ENCODE data around the gene PPA1. TPM values are rescaled to one million over a fixed set of nuclear protein-coding genes. Genes with fewer than 3 reads are reported as not detected.
"Not testable (repeated sequence)": the region's sequence is repeated elsewhere in the genome, so short reads cannot be mapped to it uniquely, and the experiment has no call there.

Gene PPA1
- total RNA-seq, 1 donor from 2014 or later, result 405 TPM

DNA sequence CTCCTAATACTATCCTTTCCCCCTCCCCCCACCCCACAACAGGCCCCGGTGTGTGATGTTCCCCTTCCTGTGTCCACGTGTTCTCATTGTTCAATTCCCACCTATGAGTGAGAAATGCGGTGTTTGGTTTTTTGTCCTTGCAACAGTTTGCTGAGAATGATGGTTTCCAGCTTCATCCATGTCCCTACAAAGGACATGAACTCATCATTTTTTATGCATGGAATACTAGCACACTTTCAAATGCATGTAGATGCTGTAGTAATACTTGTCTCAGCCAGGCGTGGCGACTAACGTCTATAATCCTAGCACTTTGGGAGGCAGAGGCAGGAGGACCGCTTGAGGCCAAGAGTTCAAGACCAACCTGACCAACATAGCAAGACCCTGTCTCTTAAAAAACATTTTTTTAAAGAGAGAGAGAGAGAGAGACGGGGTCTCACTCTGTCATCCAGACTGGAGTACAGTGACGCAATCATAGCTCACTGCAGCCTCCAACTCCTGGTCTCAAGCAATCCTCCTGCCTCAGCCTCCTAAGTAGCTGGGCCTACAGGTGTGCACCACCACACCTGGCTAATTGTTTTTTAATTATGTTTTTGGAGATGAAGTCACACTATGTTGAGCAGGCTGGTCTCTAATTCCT, 10.3 kb downstream of the PPA1 start:
- intact Hi-C loops (cut with micrococcal nuclease); H3K27me3 Mint-ChIP-seq (ENCODE audit: low read depth); H3K9me3 Mint-ChIP-seq; DNase-seq (ENCODE audit: low spot score); H3K4me3 Mint-ChIP-seq (ENCODE audit: low read depth): not testable (repeated sequence)
- Mint-ChIP-seq H3K36me3 (ENCODE audit: low read depth) (peaks cover 46% of the 10 kb centered on the region), H3K4me1 (ENCODE audit: low read depth) (peaks cover 39% of the 10 kb centered on the region), H3K27ac (peak overlapping the region; percentile 58)

- Mint-ChIP-seq H3K36me3 (ENCODE audit: low read depth) (peaks cover 45% of the 10 kb centered on the region), H3K4me1 (ENCODE audit: low read depth) (peaks cover 39% of the 10 kb centered on the region), H3K27me3 (ENCODE audit: low read depth) (no peaks in the 10 kb centered on the region), H3K4me3 (ENCODE audit: low read depth) (no peak overlapping the region), H3K27ac (no peak overlapping the region), H3K9me3 (no peaks in the 10 kb centered on the region)
- intact Hi-C loops (cut with micrococcal nuclease), result no loop called here
- no peak for DNase-seq (ENCODE audit: low spot score)
These were observed 10.9 kb downstream of the PPA1 start for GRCh38 chr10:70222340-70222794.

DNA sequence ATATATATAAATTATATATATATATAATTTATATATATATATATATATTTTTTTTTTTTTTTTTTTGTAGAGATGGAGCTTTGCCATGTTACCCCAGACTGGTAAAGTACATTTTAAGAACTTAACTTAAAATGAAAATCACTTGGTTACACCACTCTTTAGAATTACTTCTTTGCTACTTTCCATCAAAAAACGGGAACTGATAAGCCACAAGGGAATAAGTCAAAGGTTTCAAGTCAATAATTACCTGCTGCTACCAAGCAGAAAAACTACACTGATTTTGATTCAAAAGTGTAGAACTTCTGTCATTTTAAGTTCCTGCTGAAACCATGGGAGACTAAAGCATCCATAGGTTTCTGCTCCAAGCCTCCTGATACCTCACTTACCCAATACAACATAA, 12.2 kb downstream of the PPA1 start:
- no peak for DNase-seq (ENCODE audit: low spot score)
- peak overlapping the region; percentile 60 for H3K4me3 Mint-ChIP-seq (ENCODE audit: low read depth)
- H3K9me3 Mint-ChIP-seq, result no peaks in the 10 kb centered on the region
- H3K27me3 Mint-ChIP-seq (ENCODE audit: low read depth), result no peaks in the 10 kb centered on the region
- H3K27ac Mint-ChIP-seq, result no peak overlapping the region
- peaks cover 32% of the 10 kb centered on the region for H3K4me1 Mint-ChIP-seq (ENCODE audit: low read depth)
- H3K36me3 Mint-ChIP-seq (ENCODE audit: low read depth), result peaks cover 43% of the 10 kb centered on the region
- intact Hi-C loops (cut with micrococcal nuclease), result loop anchor here (1.0 kb wide), 2 partner anchors 11 to 143 kb away; no protein-coding TSS in a partner anchor

DNA sequence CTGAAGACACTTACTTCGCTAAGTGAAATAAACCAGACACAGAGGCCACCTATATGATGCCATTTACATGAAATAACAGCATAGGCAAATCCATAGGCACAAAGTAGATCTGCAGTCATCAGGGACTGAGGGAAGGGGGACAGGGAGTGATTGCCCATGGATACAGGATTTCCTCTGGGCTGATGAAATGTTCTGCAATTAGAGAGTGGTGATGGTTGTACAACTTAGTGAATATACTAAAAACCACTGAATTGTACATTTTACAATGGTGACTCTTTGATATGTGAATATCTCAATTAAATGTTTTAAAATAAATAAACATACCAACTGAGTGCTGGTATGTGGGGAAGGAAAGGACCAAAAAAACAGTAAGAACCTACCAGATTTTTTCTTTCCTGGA, 20.4 kb downstream of the PPA1 start:
- Mint-ChIP-seq H3K36me3 (ENCODE audit: low read depth) (peaks cover 66% of the 10 kb centered on the region), H3K4me3 (ENCODE audit: low read depth) (no peak overlapping the region), H3K27ac (no peak overlapping the region), H3K9me3 (no peaks in the 10 kb centered on the region), H3K27me3 (ENCODE audit: low read depth) (no peaks in the 10 kb centered on the region), H3K4me1 (ENCODE audit: low read depth) (no peaks in the 10 kb centered on the region)
- no peak for DNase-seq (ENCODE audit: low spot score)
- intact Hi-C loops (cut with micrococcal nuclease), result no loop called here

DNA sequence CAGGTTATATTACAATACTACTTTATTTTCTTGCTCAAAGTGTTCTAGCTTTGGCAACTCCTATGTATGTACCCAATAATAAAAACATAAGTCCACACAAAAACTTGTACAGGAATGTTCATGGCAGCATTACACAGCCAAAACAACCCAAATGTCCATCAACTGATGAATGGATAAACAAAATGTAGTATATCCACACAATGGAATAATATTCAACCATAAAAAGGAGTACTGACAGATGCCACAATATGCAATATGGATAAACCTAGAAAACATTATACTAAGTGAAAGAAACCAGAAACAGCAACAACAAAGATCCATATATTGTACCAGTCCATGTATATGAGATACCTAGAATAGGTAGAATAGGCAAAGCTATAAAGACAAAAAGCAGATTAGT, 21.0 kb downstream of the PPA1 start:
- H3K27ac Mint-ChIP-seq, result no peak overlapping the region
- H3K9me3 Mint-ChIP-seq, result no peaks in the 10 kb centered on the region
- H3K27me3 Mint-ChIP-seq (ENCODE audit: low read depth), result no peaks in the 10 kb centered on the region
- H3K4me1 Mint-ChIP-seq (ENCODE audit: low read depth), result no peaks in the 10 kb centered on the region
- H3K4me3 Mint-ChIP-seq (ENCODE audit: low read depth), result no peak overlapping the region
- peaks cover 67% of the 10 kb centered on the region for H3K36me3 Mint-ChIP-seq (ENCODE audit: low read depth)
- DNase-seq (ENCODE audit: low spot score), result no peak
- intact Hi-C loops (cut with micrococcal nuclease), result no loop called here

DNA sequence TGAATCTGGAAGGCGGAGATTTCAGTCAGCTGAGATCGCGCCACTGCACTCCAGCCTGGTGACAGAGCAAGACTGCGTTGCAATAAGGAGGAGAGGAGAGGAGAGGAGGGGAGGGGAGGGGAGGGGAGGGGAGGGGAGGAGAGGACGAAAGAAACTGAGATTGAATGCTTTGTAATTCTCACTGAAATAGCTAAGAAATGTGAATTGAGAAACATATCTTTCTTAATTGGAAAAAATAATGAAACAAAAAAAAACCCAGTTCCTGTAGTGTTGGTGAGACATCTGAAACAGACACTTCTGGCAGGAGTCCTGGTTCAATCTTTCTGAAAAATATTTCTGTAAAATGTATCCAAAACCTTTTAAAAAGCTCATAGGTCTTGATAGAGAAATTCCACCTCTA, 26.5 kb downstream of the PPA1 start:
- Mint-ChIP-seq H3K27me3 (ENCODE audit: low read depth) (no peaks in the 10 kb centered on the region), H3K36me3 (ENCODE audit: low read depth) (peaks cover 77% of the 10 kb centered on the region), H3K9me3 (no peaks in the 10 kb centered on the region), H3K4me3 (ENCODE audit: low read depth) (no peak overlapping the region), H3K27ac (no peak overlapping the region), H3K4me1 (ENCODE audit: low read depth) (no peaks in the 10 kb centered on the region)
- intact Hi-C loops (cut with micrococcal nuclease), result no loop called here
- no peak for DNase-seq (ENCODE audit: low spot score)

DNA sequence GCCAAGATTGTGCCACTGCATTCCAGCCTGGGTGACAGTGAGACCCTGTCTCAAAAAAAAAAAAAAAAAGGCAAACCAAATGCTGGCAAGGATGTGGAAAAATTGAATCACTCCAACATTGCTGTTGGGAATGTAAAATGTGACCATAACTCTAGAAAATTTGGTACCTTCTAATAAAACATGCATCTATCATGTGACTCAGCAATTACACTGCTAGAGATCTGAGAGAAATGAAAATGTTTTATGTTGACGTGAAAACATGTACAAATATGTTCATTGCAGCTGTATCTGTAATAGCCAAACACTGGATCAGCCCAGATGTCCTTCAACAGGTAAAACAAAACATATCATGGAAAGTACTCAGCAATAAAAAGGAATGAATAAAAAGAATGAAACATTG, 32.1 kb downstream of the PPA1 start:
- no peak for DNase-seq (ENCODE audit: low spot score)
- peaks cover 84% of the 10 kb centered on the region for H3K36me3 Mint-ChIP-seq (ENCODE audit: low read depth)
- intact Hi-C loops (cut with micrococcal nuclease), result no loop called here
- H3K4me3 Mint-ChIP-seq (ENCODE audit: low read depth), result no peak overlapping the region
- H3K27ac Mint-ChIP-seq, result peak overlapping the region; percentile 17
- no peaks in the 10 kb centered on the region for H3K27me3 Mint-ChIP-seq (ENCODE audit: low read depth)
- H3K9me3 Mint-ChIP-seq, result no peaks in the 10 kb centered on the region
- peaks cover 32% of the 10 kb centered on the region for H3K4me1 Mint-ChIP-seq (ENCODE audit: low read depth)

DNA sequence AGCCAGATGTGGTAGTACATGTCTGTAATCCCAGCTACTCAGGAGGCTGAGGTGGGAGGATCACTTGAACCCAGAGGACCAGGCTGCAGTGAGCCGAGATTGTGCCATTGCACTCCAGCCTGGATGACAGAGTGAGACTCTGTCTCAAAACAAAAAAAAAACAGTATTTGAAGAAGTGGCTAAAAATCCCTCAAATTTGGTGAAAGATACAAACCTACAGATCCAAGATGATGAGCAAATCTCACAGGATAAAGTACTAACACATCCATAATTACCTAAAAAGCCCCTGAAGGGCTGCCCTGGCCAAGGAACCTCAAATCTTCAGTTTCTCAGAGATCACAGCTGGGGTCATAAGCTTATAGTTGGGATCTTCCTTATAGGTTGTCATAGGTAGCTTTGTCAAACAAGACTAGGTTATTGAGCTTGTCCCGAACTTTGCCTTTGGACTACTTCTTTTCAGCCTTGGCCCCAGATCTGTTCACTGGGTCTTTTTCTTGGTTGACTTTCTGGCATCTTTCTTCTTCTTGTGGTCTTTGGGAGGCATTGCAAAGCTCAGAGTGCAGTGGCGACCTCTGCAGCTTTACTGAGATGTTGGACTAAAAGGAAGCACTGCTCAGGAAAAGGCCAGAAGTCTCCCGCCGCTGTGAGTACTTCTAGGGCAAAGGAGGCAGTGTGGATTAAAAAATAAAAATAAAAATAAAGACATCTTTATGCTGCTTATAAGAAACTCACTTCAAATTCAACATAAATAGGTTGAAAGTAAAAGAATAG, 34.3 kb downstream of the PPA1 start:
- Mint-ChIP-seq H3K9me3 (no peaks in the 10 kb centered on the region), H3K27me3 (ENCODE audit: low read depth) (no peaks in the 10 kb centered on the region), H3K4me3 (ENCODE audit: low read depth) (no peak overlapping the region), H3K27ac (no peak overlapping the region), H3K36me3 (ENCODE audit: low read depth) (peaks cover 75% of the 10 kb centered on the region), H3K4me1 (ENCODE audit: low read depth) (peaks cover 32% of the 10 kb centered on the region)
- intact Hi-C loops (cut with micrococcal nuclease), result loop anchor here (5.0 to 10.0 kb wide), 2 partner anchors 37 to 54 kb away; partner anchors contain the start of gene TYSND1
- no peak for DNase-seq (ENCODE audit: low spot score)

DNA sequence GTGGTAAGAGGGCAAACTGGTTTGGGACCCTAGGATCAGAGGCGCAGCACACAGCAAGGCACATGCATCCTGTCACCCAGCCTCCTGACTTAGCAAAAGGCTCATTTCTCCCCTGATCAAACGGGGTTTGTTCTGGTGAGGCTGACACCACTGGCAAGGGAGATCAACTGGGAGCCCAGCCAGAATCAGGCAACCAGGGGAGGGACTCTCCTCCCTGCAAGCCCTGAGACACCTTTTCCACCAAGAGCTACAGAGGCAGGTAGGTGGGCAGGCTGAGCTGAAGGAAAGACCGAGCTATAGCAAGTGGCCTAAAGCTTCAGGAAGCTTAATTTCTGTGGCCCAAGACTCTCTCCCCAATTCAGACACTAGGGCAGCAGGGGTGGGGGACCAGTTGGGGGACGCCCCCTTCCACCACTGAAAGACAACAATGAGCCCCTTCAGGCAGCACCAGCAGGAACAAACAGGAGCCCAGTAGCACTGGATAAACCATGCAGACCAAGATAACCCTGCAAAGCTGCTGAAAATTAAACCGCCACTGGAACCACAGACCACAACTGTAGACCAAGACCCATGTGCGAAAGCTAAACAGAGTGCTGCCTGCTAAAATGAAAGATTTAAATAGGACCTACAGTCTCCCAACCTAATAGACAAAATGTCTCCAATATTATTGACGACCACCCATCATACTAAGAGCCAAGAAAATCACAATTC, 35.8 kb downstream of the PPA1 start:
- no peak for DNase-seq (ENCODE audit: low spot score)
- H3K27ac Mint-ChIP-seq, result peak overlapping the region; percentile 34
- intact Hi-C loops (cut with micrococcal nuclease), result loop anchor here (5.0 to 10.0 kb wide), 2 partner anchors 35 to 53 kb away; partner anchors contain the start of gene TYSND1
- no peaks in the 10 kb centered on the region for H3K9me3 Mint-ChIP-seq
- H3K4me1 Mint-ChIP-seq (ENCODE audit: low read depth), result peaks cover 32% of the 10 kb centered on the region
- no peak overlapping the region for H3K4me3 Mint-ChIP-seq (ENCODE audit: low read depth)
- H3K27me3 Mint-ChIP-seq (ENCODE audit: low read depth), result no peaks in the 10 kb centered on the region
- H3K36me3 Mint-ChIP-seq (ENCODE audit: low read depth), result peaks cover 63% of the 10 kb centered on the region

- peaks cover 20% of the 10 kb centered on the region for H3K4me1 Mint-ChIP-seq (ENCODE audit: low read depth)
- peaks cover 25% of the 10 kb centered on the region for H3K36me3 Mint-ChIP-seq (ENCODE audit: low read depth)
- no peaks in the 10 kb centered on the region for H3K27me3 Mint-ChIP-seq (ENCODE audit: low read depth)
- no peak overlapping the region for H3K27ac Mint-ChIP-seq
- H3K4me3 Mint-ChIP-seq (ENCODE audit: low read depth), result no peak overlapping the region
- no peaks in the 10 kb centered on the region for H3K9me3 Mint-ChIP-seq
- intact Hi-C loops (cut with micrococcal nuclease), result loop anchor here (10.0 kb wide), 1 partner anchor 49 kb away; the partner anchor contains the start of gene TYSND1
- DNase-seq (ENCODE audit: low spot score), result no peak
These were observed 39.8 kb downstream of the PPA1 start for GRCh38 chr10:70193391-70193844.

- no peak for DNase-seq (ENCODE audit: low spot score)
- H3K4me3 Mint-ChIP-seq (ENCODE audit: low read depth), result no peak overlapping the region
- intact Hi-C loops (cut with micrococcal nuclease), result loop anchor here (10.0 kb wide), 1 partner anchor 48 kb away; the partner anchor contains the start of gene TYSND1
These were observed 40.8 kb downstream of the PPA1 start for GRCh38 chr10:70192326-70192968.

GRCh38 chr10:70191972-70192305, 41.3 kb downstream of the PPA1 start:
- H3K27ac Mint-ChIP-seq, result peak overlapping the region; percentile 7
- H3K4me1 Mint-ChIP-seq (ENCODE audit: low read depth), result peaks cover 7% of the 10 kb centered on the region
- H3K9me3 Mint-ChIP-seq, result no peaks in the 10 kb centered on the region
- H3K27me3 Mint-ChIP-seq (ENCODE audit: low read depth), result no peaks in the 10 kb centered on the region
- intact Hi-C loops (cut with micrococcal nuclease), result loop anchor here (10.0 kb wide), 1 partner anchor 47 kb away; the partner anchor contains the start of gene TYSND1
- H3K36me3 Mint-ChIP-seq (ENCODE audit: low read depth), result peaks cover 10% of the 10 kb centered on the region
- H3K4me3 Mint-ChIP-seq (ENCODE audit: low read depth), result no peak overlapping the region
- DNase-seq (ENCODE audit: low spot score), result no peak

More at GRCh38 chr10:70192326-70192968, 40.8 kb downstream of the PPA1 start:
- Mint-ChIP-seq H3K4me1 (ENCODE audit: low read depth) (peaks cover 11% of the 10 kb centered on the region), H3K27ac (no peak overlapping the region), H3K36me3 (ENCODE audit: low read depth) (peaks cover 15% of the 10 kb centered on the region), H3K27me3 (ENCODE audit: low read depth) (no peaks in the 10 kb centered on the region), H3K9me3 (no peaks in the 10 kb centered on the region)

Data from activated T-helper 2 cell treated with anti-CD3 and anti-CD28 coated beads, Interferon-gamma antibody, Interleukin-2, Interleukin-4, amounts not matched to agents 10 μg/mL and 5 μg/mL and 100 μg/mL, durations not matched to agents 14 hours and 24 hours and 36 hours (primary cell).